ENCODE results near the gene RRN3. TPM values are rescaled to one million over a fixed set of nuclear protein-coding genes. Genes with fewer than 3 reads are reported as not detected.
A peak's percentile ranks its signal among the peaks of the same experiment; 100 is the strongest.

RRN3 gene
- total RNA-seq, 4 donors from 2014 or later, result 13.5 to 33.0 (median 24.0) TPM

DNA sequence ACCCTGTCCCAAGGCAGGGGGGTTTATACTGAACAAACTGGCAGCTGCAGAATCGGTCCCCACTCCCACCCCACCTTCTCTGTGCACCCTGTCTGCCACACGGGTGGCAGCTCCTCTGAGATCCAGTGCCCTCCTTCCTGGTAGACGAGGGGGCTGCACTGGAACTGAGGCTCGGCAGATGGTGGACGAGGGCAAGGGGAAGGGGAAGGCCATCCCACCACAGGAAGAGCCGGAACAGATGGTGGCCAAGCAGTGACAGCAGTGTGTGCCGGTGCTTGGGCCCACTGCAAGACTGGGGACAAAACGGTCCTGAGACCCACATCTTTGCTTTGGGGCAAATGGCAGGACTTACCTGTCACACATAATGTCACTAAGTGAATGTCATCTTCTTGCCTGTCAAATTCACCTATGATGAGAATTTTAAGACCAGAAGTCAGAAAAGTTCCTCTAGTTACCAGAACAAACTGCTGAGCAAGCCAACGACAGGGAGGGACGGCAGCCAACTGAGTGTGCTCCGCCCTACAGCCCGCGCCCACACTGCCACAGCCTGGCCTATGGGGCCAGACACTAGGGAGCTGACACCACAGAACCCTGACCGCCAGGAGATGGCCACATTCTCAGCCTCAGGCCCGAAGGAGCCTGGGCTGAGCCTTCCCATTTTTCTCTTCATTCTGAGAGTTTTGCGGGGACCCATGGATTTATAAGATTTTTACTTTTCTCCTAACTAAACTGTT, 52.6 kb downstream of the RRN3 start:
- in situ Hi-C loops (cut with MboI; ENCODE audit: low pct_ligation_motif_present in 1 of 4, low pct_unique_long_range_greater_than_20kb in 1 of 4, low sequenced_read_pairs in 3 of 4), result no loop called here
- H3K4me3 ChIP-seq, result no peak overlapping the region
- 44 to 52% methylated on average over 1 to 16 of the region's 16 CpGs for WGBS, 2 donors (ENCODE audit: low coverage in 1 of 2)
- peak; percentile 78 for DNase-seq
- peaks cover 0 to 34% (median 13%) of the 10 kb centered on the region in 4 donors for H3K36me3 ChIP-seq
- intact Hi-C loops (cut with DNase I; ENCODE audit: low total_unique reads), result no loop called here
- no peaks in the 10 kb centered on the region for H3K27me3 ChIP-seq
- no peaks in the 10 kb centered on the region for H3K9me3 ChIP-seq
- H3K4me1 ChIP-seq, result peaks cover 5 to 14% (median 10%) of the 10 kb centered on the region in 4 donors
- TF ChIP-seq POLR2AphosphoS5 (IDR thresholded peaks at IDR 0.05) (peak in 1 of 3 donors; percentile 53), EP300 (IDR thresholded peaks at IDR 0.05; ENCODE audit: low read depth) (no peak), POLR2A (IDR thresholded peaks at IDR 0.05) (no peak)
- TF ChIP-seq, protein P1, sequence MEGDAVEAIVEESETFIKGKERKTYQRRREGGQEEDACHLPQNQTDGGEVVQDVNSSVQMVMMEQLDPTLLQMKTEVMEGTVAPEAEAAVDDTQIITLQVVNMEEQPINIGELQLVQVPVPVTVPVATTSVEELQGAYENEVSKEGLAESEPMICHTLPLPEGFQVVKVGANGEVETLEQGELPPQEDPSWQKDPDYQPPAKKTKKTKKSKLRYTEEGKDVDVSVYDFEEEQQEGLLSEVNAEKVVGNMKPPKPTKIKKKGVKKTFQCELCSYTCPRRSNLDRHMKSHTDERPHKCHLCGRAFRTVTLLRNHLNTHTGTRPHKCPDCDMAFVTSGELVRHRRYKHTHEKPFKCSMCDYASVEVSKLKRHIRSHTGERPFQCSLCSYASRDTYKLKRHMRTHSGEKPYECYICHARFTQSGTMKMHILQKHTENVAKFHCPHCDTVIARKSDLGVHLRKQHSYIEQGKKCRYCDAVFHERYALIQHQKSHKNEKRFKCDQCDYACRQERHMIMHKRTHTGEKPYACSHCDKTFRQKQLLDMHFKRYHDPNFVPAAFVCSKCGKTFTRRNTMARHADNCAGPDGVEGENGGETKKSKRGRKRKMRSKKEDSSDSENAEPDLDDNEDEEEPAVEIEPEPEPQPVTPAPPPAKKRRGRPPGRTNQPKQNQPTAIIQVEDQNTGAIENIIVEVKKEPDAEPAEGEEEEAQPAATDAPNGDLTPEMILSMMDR (IDR thresholded peaks at IDR 0.05), result peak in 3 of 5 experiments; percentile 18 to 24 (median 23)
- peak overlapping the region; percentile 2 to 56 (median 52) for H3K27ac ChIP-seq

DNA sequence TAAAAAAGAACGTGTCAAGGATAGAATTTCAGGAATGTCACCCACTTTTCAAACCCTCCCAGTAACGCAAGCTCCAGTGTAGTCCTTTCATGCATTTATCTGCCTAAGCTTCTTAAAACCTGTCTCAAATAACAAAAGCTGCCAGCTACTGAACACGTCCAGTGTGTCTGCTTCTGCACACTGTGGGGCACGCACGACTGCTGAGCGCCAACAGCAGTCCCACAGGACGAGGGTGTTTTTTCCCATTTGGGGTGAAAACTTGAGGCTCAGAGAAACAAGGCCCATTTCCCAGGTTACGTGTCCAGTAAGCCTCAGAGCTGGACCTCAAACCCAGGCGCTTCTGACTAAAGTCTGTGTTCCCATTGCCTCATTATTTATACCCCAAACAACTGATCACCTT, 55.4 kb downstream of the RRN3 start:
- no peak overlapping the region for H3K4me3 ChIP-seq
- peaks cover 5 to 14% (median 10%) of the 10 kb centered on the region in 4 donors for H3K4me1 ChIP-seq
- no peaks in the 10 kb centered on the region for H3K9me3 ChIP-seq
- H3K27ac ChIP-seq, result no peak overlapping the region
- TF ChIP-seq, protein P1 (IDR thresholded peaks at IDR 0.05), result no peak
- no peak for TF ChIP-seq POLR2AphosphoS5 (IDR thresholded peaks at IDR 0.05)
- TF ChIP-seq EP300 (IDR thresholded peaks at IDR 0.05; ENCODE audit: low read depth), result no peak
- no peak for TF ChIP-seq POLR2A (IDR thresholded peaks at IDR 0.05)
- in situ Hi-C loops (cut with MboI; ENCODE audit: low pct_ligation_motif_present in 1 of 4, low pct_unique_long_range_greater_than_20kb in 1 of 4, low sequenced_read_pairs in 3 of 4) (no loop called here), intact Hi-C loops (cut with DNase I; ENCODE audit: low total_unique reads) (no loop called here)
- no peak for DNase-seq
- H3K27me3 ChIP-seq, result no peaks in the 10 kb centered on the region
- 75 to 87% methylated on average over 2 to 9 of the region's 9 CpGs for WGBS, 2 donors (ENCODE audit: low coverage in 1 of 2)
- peaks cover 0 to 60% (median 25%) of the 10 kb centered on the region in 4 donors for H3K36me3 ChIP-seq

DNA sequence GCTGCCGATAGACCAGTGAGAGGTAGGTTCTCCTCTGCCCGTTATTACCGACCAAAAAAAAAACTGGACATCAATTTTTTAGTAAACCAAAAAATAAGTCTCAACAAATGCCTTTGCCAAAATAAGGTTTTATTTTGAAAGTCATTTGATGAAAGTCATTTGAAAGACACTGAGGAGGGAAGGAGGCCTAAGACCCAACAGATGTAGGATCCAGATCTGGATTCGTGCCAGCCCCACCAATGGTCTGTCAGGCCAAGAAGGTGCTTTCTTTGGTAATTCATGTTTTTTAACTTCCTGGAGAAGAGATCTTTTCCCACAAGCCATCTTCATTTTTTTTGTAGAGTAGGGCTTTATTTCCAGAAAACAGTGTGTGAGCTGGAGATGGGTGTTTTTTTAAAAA, 56.3 kb downstream of the RRN3 start:
- Histone ChIP-seq H3K4me3 (no peak overlapping the region), H3K4me1 (peaks cover 5 to 14% (median 10%) of the 10 kb centered on the region in 4 donors), H3K36me3 (peaks cover 0 to 69% (median 30%) of the 10 kb centered on the region in 4 donors), H3K27me3 (no peaks in the 10 kb centered on the region), H3K27ac (no peak overlapping the region), H3K9me3 (no peaks in the 10 kb centered on the region)
- DNase-seq, result no peak
- in situ Hi-C loops (cut with MboI; ENCODE audit: low pct_ligation_motif_present in 1 of 4, low pct_unique_long_range_greater_than_20kb in 1 of 4, low sequenced_read_pairs in 3 of 4) (no loop called here), intact Hi-C loops (cut with DNase I; ENCODE audit: low total_unique reads) (no loop called here)
- 85 to 94% methylated on average over 4 of the region's 4 CpGs for WGBS, 2 donors (ENCODE audit: low coverage in 1 of 2)
- TF ChIP-seq POLR2AphosphoS5 (IDR thresholded peaks at IDR 0.05), result no peak
- no peak for TF ChIP-seq POLR2A (IDR thresholded peaks at IDR 0.05)
- no peak for TF ChIP-seq EP300 (IDR thresholded peaks at IDR 0.05; ENCODE audit: low read depth)
- TF ChIP-seq, protein P1 (IDR thresholded peaks at IDR 0.05), result no peak

DNA sequence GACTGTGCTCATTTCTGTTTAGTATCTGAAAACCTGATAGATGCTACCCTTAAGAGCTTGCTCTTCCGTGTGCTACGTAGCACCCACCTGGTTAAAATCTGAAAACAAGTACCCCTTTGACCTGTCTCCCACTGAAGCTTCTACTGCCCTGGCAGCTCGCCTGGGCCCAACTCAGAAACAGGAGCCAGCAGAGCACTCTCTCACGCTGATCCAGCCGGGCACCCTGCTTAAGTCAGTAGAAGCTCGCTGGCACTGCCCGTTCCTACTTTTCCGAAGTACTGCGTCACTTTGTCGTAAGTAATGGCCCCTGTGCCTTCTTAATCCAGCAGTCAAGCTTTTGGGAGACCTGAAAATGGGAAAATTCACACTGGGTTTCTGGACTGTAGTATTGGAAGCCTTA, 57.1 kb downstream of the RRN3 start:
- WGBS, 2 donors (ENCODE audit: low coverage in 1 of 2), result 83 to 91% methylated on average over 1 to 10 of the region's 10 CpGs
- H3K4me3 ChIP-seq, result no peak overlapping the region
- no peaks in the 10 kb centered on the region for H3K9me3 ChIP-seq
- no peaks in the 10 kb centered on the region for H3K27me3 ChIP-seq
- no peak overlapping the region for H3K27ac ChIP-seq
- peaks cover 5 to 10% (median 8%) of the 10 kb centered on the region in 4 donors for H3K4me1 ChIP-seq
- intact Hi-C loops (cut with DNase I; ENCODE audit: low total_unique reads), result no loop called here
- in situ Hi-C loops (cut with MboI; ENCODE audit: low pct_ligation_motif_present in 1 of 4, low pct_unique_long_range_greater_than_20kb in 1 of 4, low sequenced_read_pairs in 3 of 4), result no loop called here
- H3K36me3 ChIP-seq, result peaks cover 0 to 74% (median 33%) of the 10 kb centered on the region in 4 donors
- TF ChIP-seq POLR2A (IDR thresholded peaks at IDR 0.05) (no peak), POLR2AphosphoS5 (IDR thresholded peaks at IDR 0.05) (no peak), EP300 (IDR thresholded peaks at IDR 0.05; ENCODE audit: low read depth) (no peak)
- TF ChIP-seq, protein P1 (IDR thresholded peaks at IDR 0.05), result no peak
- no peak for DNase-seq
